BE2C (cell line): ENCODE data around the gene TMOD3. TPM values are rescaled to one million over a fixed set of nuclear protein-coding genes. Genes with fewer than 3 reads are reported as not detected.
"Not testable (repeated sequence)": the region's sequence is repeated elsewhere in the genome, so short reads cannot be mapped to it uniquely, and the experiment has no call there.

Experiments used
- DNase-seq: peaks from one replicate; pipeline ENCODE4 v3.0.0-alpha.2; 2020
- H3K27me3 ChIP-seq: fragments of 250-450 bp; sonication (Bioruptor Pico); 2 replicates; pipeline ENCODE4 v1.5.1; 2020; ENCODE audit warnings: mild to moderate bottlenecking
- H3K36me3 ChIP-seq: fragments of 250-450 bp; sonication (Bioruptor Pico); 2 replicates; pipeline ENCODE4 v1.5.1; 2020; ENCODE audit warnings: mild to moderate bottlenecking
- H3K4me1 ChIP-seq: fragments of 250-450 bp; sonication (Bioruptor Pico); 2 replicates; pipeline ENCODE4 v1.5.1; 2020
- H3K4me3 ChIP-seq: 2 replicates; pipeline ENCODE4 v1.5.1; 2011; ENCODE audit warnings: low read depth, low read length
- H3K9me3 ChIP-seq: fragments of 250-450 bp; sonication (Bioruptor Pico); 2 replicates; pipeline ENCODE4 v1.5.1; 2020
- CTCF ChIP-seq: IDR thresholded peaks from 2 replicates; pipeline ENCODE4 v1.5.1; 2012; ENCODE audit warnings: mild to moderate bottlenecking, low read depth, low read length
- polyA plus RNA-seq: library from polyadenylated mRNA; unstranded; fragments of >200 nt; gene quantifications from one replicate; pipeline ENCODE4 v1.2.1, GENCODE V29; 2012; ENCODE audit warnings: low read depth, missing spikeins; ENCODE audit not compliant: insufficient read length, insufficient read depth

Gene TMOD3
- polyA plus RNA-seq: 11.5 TPM

GRCh38 chr15:51829376-51830275 lies at the start of gene TMOD3:
TSS of gene TMOD3 (plus strand) at chr15:51829653. CDS start at chr15:51862885, 33,232 bp downstream.
- TF ChIP-seq CTCF: no peak
- Histone ChIP-seq H3K4me1 (no peaks in the 10 kb centered on the region), H3K4me3 (peak within 1 kb of the TSS; percentile 93), H3K9me3 (no peaks in the 10 kb centered on the region), H3K36me3 (peaks cover 3% of the 10 kb centered on the region; the same call in 1 of the 2 replicates), H3K27me3 (no peaks in the 10 kb centered on the region)
- peak; percentile 95 for DNase-seq

GRCh38 chr15:51780636-51781035 lies 48.8 kb upstream of the TMOD3 start:
- Histone ChIP-seq H3K4me1 (no peaks in the 10 kb centered on the region), H3K27me3 (no peaks in the 10 kb centered on the region), H3K36me3 (peaks cover 63% of the 10 kb centered on the region), H3K9me3 (no peaks in the 10 kb centered on the region), H3K4me3 (no peak overlapping the region)
- no peak for TF ChIP-seq CTCF
- DNase-seq: no peak

- Histone ChIP-seq H3K4me1 (no peaks in the 10 kb centered on the region), H3K9me3 (no peaks in the 10 kb centered on the region), H3K4me3 (no peak overlapping the region), H3K36me3 (peaks cover 66% of the 10 kb centered on the region), H3K27me3 (no peaks in the 10 kb centered on the region)
- no peak for DNase-seq
- no peak for TF ChIP-seq CTCF
These were observed 47.9 kb upstream of the TMOD3 start for GRCh38 chr15:51781506-51781905.

GRCh38 chr15:51782357-51782896 lies 47.0 kb upstream of the TMOD3 start:
- Histone ChIP-seq H3K27me3 (no peaks in the 10 kb centered on the region), H3K36me3 (peaks cover 68% of the 10 kb centered on the region), H3K9me3 (peaks cover 3% of the 10 kb centered on the region; the same call in 1 of the 2 replicates), H3K4me1 (no peaks in the 10 kb centered on the region), H3K4me3 (no peak overlapping the region)
- TF ChIP-seq CTCF: peak; percentile 67
- no peak for DNase-seq

- Histone ChIP-seq H3K27me3 (no peaks in the 10 kb centered on the region), H3K9me3 (peaks cover 5% of the 10 kb centered on the region; the same call in 1 of the 2 replicates), H3K4me1 (no peaks in the 10 kb centered on the region), H3K36me3 (peaks cover 71% of the 10 kb centered on the region), H3K4me3 (no peak overlapping the region)
- TF ChIP-seq CTCF: no peak
- DNase-seq: no peak
These were observed 45.5 kb upstream of the TMOD3 start for GRCh38 chr15:51783967-51784366.

GRCh38 chr15:51787130-51787529 lies 42.3 kb upstream of the TMOD3 start:
- H3K4me1 ChIP-seq, H3K4me3 ChIP-seq, H3K9me3 ChIP-seq, H3K27me3 ChIP-seq, DNase-seq: not testable (repeated sequence)
- peaks cover 54% of the 10 kb centered on the region for H3K36me3 ChIP-seq

GRCh38 chr15:51792474-51792873 lies 37.0 kb upstream of the TMOD3 start:
- H3K9me3 ChIP-seq, H3K4me1 ChIP-seq, H3K36me3 ChIP-seq, H3K27me3 ChIP-seq, DNase-seq, H3K4me3 ChIP-seq: not testable (repeated sequence)
